ENCODE results near the gene SLC50A1.

SLC50A1 gene

DNA sequence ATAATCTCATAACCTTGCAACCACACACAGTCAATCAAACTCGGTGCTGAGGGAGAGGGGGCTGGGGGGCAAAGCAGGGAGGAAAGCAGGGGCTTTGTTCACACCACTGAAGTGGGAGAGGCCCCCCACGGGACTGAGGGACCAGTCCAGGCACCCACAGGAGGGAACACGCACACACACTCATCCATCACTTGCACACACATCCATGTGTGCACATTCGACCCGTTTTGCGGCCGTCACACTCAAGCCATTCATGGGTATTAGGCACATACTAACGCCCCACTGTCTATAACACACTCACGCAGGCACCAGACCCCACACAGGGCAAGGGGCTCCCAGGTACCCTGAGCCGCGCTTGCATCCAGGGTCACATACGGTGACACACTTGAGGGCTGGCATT, 43.0 kb upstream of the SLC50A1 start:
- Histone ChIP-seq H3K27ac (no peak overlapping the region), H3K27me3 (peaks cover 20% of the 10 kb centered on the region), H3K9me3 (no peaks in the 10 kb centered on the region), H3K4me3 (ENCODE audit: low read depth in 1 of 2, low read length in 1 of 2) (no peak overlapping the region), H3K4me1 (ENCODE audit: control insufficient read depth in 1 of 2, insufficient read depth in 1 of 2, low read depth in 1 of 2, low read length in 1 of 2) (peaks cover 0 to 5% of the 10 kb centered on the region in 2 experiments), H3K36me3 (no peaks in the 10 kb centered on the region)
- TF ChIP-seq, protein P1, sequence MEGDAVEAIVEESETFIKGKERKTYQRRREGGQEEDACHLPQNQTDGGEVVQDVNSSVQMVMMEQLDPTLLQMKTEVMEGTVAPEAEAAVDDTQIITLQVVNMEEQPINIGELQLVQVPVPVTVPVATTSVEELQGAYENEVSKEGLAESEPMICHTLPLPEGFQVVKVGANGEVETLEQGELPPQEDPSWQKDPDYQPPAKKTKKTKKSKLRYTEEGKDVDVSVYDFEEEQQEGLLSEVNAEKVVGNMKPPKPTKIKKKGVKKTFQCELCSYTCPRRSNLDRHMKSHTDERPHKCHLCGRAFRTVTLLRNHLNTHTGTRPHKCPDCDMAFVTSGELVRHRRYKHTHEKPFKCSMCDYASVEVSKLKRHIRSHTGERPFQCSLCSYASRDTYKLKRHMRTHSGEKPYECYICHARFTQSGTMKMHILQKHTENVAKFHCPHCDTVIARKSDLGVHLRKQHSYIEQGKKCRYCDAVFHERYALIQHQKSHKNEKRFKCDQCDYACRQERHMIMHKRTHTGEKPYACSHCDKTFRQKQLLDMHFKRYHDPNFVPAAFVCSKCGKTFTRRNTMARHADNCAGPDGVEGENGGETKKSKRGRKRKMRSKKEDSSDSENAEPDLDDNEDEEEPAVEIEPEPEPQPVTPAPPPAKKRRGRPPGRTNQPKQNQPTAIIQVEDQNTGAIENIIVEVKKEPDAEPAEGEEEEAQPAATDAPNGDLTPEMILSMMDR (IDR thresholded peaks at IDR 0.05) = no peak

DNA sequence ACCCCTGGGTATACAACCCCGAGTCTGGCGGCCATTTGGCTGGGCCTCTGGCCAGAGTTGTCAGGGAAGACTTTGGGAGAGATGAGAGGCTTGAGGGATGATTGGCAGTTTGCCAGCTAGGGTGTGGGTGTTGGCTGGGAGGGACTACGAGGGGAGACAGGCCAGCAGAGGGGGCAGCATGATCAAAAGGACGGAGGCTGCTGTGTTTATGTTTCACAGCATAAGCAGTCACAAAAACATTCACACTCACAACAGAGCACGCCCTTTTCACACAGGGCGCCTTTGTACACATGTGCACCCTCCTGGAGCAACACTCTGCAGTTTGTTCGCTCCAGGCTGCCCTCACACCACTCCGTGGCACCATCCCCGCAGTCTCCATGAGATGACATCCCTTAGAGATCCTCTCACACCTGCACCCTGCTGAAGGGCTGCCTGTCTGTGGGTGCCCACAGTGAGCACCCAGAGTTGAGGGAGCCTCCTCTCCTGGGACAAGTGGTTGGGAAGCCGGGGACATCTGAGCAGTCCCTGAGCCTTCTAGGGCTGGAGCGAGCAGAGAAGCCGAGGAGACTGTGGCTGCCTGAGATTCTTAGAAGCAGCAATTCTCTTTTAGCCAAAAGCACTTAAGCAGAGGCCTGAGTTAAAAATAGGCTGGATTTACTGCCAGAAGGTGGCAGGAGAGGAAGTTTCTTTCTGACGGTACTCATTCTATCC, 41.6 kb upstream of the SLC50A1 start:
- no peaks in the 10 kb centered on the region for H3K36me3 ChIP-seq
- peaks cover 0 to 5% of the 10 kb centered on the region in 2 experiments for H3K4me1 ChIP-seq (ENCODE audit: control insufficient read depth in 1 of 2, insufficient read depth in 1 of 2, low read depth in 1 of 2, low read length in 1 of 2)
- no peak overlapping the region for H3K4me3 ChIP-seq (ENCODE audit: low read depth in 1 of 2, low read length in 1 of 2)
- H3K27me3 ChIP-seq = peaks cover 20% of the 10 kb centered on the region
- TF ChIP-seq, protein P1 (IDR thresholded peaks at IDR 0.05) = no peak
- no peaks in the 10 kb centered on the region for H3K9me3 ChIP-seq
- H3K27ac ChIP-seq = no peak overlapping the region

DNA sequence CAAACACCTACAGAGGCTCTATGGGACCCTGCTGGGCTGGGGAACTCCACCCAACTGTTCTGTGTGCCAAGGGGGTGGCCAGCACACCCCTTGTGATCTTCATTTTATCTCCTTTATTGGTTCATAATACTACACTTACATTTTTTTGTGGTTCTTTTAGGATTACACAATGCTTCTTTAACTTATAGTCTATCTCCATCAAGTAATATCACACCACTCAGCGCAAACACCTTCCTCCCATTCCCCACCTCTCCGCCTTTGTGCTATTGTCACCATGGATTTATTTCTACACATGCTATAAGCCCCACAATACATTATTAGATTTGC, 41.1 kb upstream of the SLC50A1 start:
- Histone ChIP-seq H3K36me3 (no peaks in the 10 kb centered on the region), H3K4me1 (ENCODE audit: control insufficient read depth in 1 of 2, insufficient read depth in 1 of 2, low read depth in 1 of 2, low read length in 1 of 2) (peaks cover 0 to 5% of the 10 kb centered on the region in 2 experiments), H3K4me3 (ENCODE audit: low read depth in 1 of 2, low read length in 1 of 2) (no peak overlapping the region), H3K27ac (no peak overlapping the region), H3K9me3 (no peaks in the 10 kb centered on the region), H3K27me3 (peaks cover 20% of the 10 kb centered on the region)
- TF ChIP-seq, protein P1 (IDR thresholded peaks at IDR 0.05) = no peak

DNA sequence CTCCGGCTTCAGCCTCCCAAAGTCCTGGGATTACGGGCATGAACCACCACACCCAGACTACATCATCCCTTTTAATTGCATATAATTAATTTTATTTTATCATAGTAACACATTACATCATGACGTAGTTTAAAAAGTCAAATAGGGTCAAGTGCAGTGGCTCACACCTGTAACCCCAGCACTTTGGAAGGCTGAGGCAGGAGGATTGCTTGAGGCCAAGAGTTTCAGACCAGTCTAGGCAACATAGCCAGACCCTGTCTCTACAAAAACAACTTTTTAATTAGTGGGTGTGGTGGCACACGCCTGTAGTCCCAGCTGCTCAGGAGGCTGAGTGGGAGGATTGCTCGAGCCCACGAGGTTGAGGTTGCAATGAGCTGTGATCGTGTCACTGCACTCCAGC, 36.3 kb upstream of the SLC50A1 start:
- Histone ChIP-seq H3K4me3 (ENCODE audit: low read depth in 1 of 2, low read length in 1 of 2) (no peak overlapping the region), H3K9me3 (no peaks in the 10 kb centered on the region), H3K36me3 (no peaks in the 10 kb centered on the region), H3K27me3 (peaks cover 19% of the 10 kb centered on the region), H3K27ac (no peak overlapping the region), H3K4me1 (ENCODE audit: control insufficient read depth in 1 of 2, insufficient read depth in 1 of 2, low read depth in 1 of 2, low read length in 1 of 2) (peaks cover 5 to 8% of the 10 kb centered on the region in 2 experiments)
- TF ChIP-seq, protein P1 (IDR thresholded peaks at IDR 0.05) = no peak

DNA sequence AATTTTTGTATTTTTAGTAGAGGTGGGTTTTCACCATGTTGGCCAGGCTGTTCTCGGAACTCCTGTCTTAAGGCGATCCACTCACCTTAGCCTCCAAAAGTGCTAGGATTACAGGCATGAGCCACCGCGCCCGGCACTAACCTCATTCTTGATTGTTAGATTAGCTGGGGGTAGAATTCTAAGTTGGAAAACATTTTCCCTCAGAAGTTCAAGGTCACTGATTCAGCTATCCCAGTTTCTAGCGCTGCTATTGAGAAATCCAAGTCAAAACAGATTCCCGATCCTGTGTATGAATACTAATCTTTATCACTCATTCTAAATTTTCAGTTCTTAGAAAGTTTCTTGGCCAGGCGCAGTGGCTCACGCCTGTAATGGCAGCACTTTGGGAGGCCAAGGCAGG, 32.3 kb upstream of the SLC50A1 start:
- TF ChIP-seq, protein P1 (IDR thresholded peaks at IDR 0.05) = no peak
- H3K36me3 ChIP-seq = no peaks in the 10 kb centered on the region

More for the DNA sequence above, 32.3 kb upstream of the SLC50A1 start:
- H3K27ac ChIP-seq = no peak overlapping the region
- no peaks in the 10 kb centered on the region for H3K9me3 ChIP-seq
- H3K4me3 ChIP-seq (ENCODE audit: low read depth in 1 of 2, low read length in 1 of 2) = no peak overlapping the region
- peaks cover 5 to 8% of the 10 kb centered on the region in 2 experiments for H3K4me1 ChIP-seq (ENCODE audit: control insufficient read depth in 1 of 2, insufficient read depth in 1 of 2, low read depth in 1 of 2, low read length in 1 of 2)
- H3K27me3 ChIP-seq = no peaks in the 10 kb centered on the region

Measured in neutrophil (primary cell).